Activated CD4-positive, alpha-beta T cell treated with anti-CD3 and anti-CD28 coated beads, Interleukin-2, amount 50 U/mL, for 48 hours (primary cell): ENCODE data around the gene NUDCD3.

ENCODE experiments used
- DNase-seq, 2 experiments: peaks; one replicate each; pipeline ENCODE4 v3.0.0-alpha.2; 2020

NUDCD3 gene

DNA sequence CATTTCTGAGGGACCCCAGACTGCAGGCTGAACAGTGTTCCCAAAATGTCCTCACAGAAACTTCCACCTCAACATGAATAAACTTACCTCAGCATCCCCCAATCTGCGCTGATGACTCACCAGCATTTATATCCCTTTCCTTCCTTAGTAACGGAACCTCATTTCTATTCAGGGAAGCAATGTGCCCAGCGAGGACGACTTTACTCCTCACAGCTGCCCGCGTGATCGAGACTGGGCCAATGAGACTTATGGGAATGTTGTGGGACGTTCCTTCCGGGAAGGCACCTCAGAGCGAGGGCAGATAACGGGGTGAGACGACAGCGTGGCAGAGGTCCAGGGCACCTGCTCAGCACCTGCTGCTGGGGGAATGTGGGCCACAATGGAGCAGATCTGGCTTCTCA is 91.9 kb downstream of the NUDCD3 start:
- no peak for DNase-seq

- no peak for DNase-seq
These were observed 93.4 kb downstream of the NUDCD3 start for GRCh38 chr7:44396931-44397545.

DNA sequence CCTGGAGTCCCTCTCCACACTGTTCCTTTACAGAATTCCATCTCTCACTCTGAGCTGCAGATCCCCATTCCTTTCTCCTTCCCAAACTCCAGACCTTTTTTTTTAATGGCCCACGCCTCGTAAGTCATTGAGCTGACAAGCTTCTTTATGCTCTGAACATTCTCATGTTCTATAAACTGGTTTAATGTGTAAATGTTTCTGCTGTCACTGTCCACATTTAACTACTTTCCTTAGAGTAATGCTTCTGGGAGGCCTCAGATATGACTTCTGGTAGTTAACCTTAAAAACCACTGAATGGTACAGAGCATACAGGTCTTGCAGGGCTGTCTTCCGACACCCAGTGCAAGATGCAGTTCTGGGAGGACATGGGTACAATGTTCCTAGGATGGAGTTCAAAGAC is 94.0 kb downstream of the NUDCD3 start:
- no peak for DNase-seq

- DNase-seq, result no peak
These were observed 95.4 kb downstream of the NUDCD3 start for GRCh38 chr7:44395067-44395466.

DNA sequence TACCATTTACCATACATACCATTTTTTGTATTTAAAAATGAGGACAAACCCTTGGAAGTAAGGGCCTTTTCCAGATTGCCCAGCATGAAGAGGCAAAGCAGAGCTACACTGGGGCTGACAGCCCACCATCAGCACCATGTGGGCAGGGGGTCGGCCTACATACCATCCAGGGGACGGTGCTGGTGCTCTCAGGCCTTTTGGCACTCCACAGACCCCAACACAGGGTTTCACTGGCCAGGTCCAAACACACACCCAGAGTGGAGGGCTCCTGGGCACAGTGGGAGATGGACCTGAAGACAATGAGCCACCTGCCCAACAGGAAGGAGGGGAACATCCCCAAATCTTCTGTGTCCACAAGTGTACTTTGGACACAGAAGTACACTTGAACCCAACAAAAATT is 95.8 kb downstream of the NUDCD3 start:
- DNase-seq, result no peak

DNA sequence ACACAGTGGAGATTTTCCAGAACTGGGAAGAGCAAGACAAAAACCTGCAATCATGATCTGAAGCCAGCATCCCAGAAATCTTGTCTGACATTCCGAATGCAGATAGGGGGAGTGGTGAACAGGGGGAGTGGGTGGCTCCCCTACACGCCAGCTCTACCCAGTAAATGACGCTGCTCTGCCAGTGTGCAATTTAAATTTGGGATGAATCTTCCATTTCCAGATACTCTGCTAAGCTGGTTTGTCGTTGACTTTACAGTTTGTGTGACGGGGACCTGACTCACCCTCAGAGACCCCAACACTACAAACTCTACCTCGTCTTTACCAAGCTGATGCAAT is 96.4 kb downstream of the NUDCD3 start:
- DNase-seq, result no peak

DNA sequence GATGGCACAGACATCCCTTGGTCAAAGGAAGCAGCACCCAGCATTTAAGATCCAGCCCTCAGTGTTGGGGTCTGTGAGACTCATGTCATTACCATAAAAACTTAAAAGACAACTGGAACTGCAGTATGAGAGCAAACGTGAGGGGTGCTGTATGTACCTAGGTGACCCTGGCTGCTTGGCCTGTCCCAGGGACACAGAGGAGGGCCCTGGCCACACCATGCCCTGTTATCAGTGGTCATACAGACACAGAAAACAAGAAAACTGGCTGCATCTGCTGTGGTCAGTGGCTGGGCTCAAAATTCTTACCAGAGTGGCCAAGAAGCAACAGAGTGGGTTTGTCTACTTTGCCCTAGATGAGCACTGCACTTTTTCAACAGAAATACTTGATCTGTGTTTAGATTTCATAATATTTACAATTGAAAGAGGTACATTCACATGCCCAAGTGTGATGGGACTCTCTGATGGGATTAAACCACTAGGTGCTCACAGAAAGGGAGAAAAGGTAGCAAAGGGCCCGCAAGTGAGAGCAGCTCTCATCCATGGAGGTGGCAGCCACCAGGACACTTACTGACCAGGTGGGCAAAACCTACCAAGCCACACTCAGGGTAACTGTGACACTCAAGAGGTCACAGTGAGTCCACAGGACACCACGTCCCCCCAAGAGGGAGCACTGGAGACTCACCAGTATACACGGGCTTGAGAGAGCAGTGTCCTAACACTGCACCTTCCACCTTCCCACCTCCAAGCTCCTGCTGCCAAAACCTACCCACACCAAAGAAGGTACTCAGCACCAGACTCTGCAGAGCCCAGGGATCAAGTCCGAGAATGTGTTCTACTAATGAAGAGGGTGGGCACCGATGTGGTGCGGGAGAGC is 97.0 kb downstream of the NUDCD3 start:
- DNase-seq, result no peak

DNA sequence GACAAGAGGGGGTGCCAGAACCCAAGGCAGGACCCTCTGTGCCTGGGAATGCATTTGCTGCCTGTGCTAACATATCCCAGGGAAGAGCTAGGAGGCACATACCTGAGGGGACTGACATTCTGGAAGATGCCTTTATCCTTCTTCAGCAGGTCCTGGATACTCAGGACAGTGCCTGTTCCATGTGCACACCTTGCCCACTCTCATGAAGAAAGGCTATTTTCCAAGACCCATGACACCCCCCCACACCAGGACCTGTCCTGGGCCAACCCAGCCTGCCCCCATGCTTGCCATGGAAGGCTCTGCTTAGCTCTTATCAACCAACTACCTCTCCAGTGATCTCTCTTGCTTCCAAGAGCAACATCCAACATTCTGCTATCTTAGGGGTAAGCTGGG is 97.8 kb downstream of the NUDCD3 start:
- DNase-seq, result no peak

DNA sequence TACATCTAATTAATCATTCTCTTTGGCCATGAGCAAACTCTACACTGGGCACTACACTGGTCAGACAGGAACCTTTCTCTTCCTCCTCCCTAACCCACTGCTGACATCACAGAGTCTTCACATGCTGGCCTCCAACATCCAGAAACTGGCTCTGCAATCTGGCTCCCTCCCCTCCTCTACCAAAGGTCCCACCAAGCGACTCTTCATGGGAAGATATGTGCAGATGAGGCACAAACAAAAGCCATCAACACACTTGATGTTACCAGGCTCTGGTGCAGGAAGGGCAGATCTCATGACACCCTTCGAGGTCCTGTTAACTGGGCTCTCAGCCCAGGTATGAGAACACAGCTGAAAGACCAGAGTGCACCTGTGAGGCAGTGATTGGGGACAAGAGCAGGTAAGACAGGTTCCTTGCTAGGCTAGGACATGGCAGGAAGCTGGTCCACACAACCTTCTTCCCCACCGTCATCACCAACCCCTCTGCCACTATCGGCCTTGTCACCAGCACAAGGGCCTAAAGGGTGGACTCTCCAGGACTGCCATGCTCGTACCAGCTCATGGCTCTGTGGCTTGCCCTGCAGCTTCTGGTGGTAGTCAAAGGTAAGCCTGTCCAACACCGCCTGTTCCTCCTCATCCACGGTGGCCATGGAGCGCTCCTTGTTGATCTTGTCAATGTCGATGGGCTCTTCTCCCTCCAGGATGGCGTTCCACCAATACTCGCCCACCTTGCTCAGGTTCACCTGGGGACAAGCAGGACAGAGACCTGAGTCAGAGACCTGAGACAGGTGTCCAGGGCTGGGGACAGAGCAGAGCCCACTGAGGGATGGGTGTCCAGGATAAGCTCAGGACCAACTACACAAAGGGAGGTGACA is 98.5 kb downstream of the NUDCD3 start:
- DNase-seq, result no peak

GRCh38 chr7:44391171-44391570 is 99.3 kb downstream of the NUDCD3 start:
- DNase-seq, result no peak

GRCh38 chr7:44390701-44391100 is 99.8 kb downstream of the NUDCD3 start:
- no peak for DNase-seq

- DNase-seq, result no peak
These were observed 102.1 kb downstream of the NUDCD3 start for GRCh38 chr7:44388089-44388970.

DNA sequence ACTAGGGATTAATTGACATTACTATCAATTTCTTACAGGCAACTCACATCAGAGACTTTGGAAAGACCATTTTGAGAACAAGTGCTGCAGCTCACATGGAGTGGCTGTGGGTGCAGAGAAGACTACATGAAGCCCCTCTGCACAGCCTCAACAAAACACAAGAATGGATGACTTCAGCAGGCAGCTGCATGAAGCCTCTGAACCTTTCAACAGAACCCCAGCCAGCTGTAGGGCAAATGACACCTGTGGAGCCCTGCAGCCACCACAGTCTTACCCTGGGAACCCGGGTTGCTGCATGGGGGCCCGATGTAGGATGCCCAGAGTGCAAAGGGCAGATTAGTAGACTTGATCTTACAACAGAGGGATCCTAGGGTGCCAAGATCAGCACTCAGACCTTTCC is 103.1 kb downstream of the NUDCD3 start:
- no peak for DNase-seq

- DNase-seq, result no peak
These were observed 104.1 kb downstream of the NUDCD3 start for GRCh38 chr7:44386139-44386913.

- no peak for DNase-seq
These were observed 104.9 kb downstream of the NUDCD3 start for GRCh38 chr7:44385434-44386138.

- DNase-seq, result no peak
These were observed 105.6 kb downstream of the NUDCD3 start for GRCh38 chr7:44384586-44385433.

- no peak for DNase-seq
These were observed 106.9 kb downstream of the NUDCD3 start for GRCh38 chr7:44383566-44383965.

DNA sequence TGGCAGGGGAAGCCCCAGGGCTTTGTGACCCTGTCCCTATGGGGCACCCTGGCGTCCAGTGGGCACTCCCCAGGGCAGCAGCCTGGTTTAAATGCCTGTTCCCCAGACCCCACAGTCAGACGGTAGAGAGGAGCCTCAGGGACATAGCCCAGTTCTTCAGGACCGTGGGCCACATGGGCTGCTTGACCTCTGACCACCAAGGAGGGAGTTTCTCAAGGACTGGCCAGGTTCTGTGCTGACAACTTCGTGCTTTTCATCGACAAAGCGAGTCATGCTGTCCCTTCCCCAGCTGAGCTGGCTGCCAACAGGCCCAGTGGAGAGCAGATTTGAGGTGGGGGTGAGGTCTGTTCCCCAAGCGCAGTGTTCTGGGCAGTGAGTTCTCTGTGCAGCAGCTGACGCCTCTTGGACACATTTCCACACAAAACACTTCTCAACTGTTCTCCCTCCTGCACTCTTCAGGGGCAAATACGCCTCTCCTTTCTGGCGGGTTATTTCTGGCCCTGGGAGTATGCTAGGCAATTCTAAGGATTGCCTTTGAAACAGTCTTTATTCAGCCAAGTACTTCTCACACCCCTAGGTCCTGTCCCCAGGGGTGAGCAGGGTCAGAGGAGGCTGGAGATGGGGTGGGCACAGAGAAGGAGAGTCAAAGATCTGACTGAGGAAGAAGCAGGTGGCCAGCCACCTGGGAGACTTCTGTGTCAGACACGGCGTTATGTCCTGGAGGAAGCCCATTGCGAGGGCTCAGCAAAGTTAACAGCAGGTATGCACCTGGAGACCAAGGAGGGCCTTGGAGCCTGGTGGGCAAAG is 107.8 kb downstream of the NUDCD3 start:
- DNase-seq, result no peak

- DNase-seq, result no peak
These were observed 108.8 kb downstream of the NUDCD3 start for GRCh38 chr7:44381494-44382220.
